Osteocyte (in vitro differentiated cells): ENCODE results near the gene KRTAP4-2. TPM values are rescaled to one million over a fixed set of nuclear protein-coding genes. Genes with fewer than 3 reads are reported as not detected.
"Not testable (repeated sequence)": the region's sequence is repeated elsewhere in the genome, so short reads cannot be mapped to it uniquely, and the experiment has no call there.

ENCODE experiments used
- DNase-seq: peaks from one replicate; pipeline ENCODE4 v3.0.0; 2021; ENCODE audit warnings: mixed read lengths; ENCODE audit not compliant: unreplicated experiment; ENCODE audit errors: extremely low spot score
- H3K27ac Mint-ChIP-seq: one replicate; pipeline ENCODE4 v1.8.0; 2021; ENCODE audit warnings: mild to moderate bottlenecking, mixed read lengths; ENCODE audit not compliant: unreplicated experiment
- H3K27me3 Mint-ChIP-seq: one replicate; pipeline ENCODE4 v1.8.0; 2021; ENCODE audit warnings: mixed read lengths; ENCODE audit not compliant: unreplicated experiment
- H3K36me3 Mint-ChIP-seq: one replicate; pipeline ENCODE4 v1.8.0; 2021; ENCODE audit warnings: mixed read lengths; ENCODE audit not compliant: unreplicated experiment
- H3K4me1 Mint-ChIP-seq: one replicate; pipeline ENCODE4 v1.8.0; 2021; ENCODE audit warnings: mixed read lengths; ENCODE audit not compliant: unreplicated experiment
- H3K4me3 Mint-ChIP-seq: one replicate; pipeline ENCODE4 v1.8.0; 2021; ENCODE audit warnings: mild to moderate bottlenecking, moderate library complexity, mixed read lengths; ENCODE audit not compliant: unreplicated experiment
- H3K9me3 Mint-ChIP-seq: one replicate; pipeline ENCODE4 v1.8.0; 2021; ENCODE audit warnings: mixed read lengths; ENCODE audit not compliant: unreplicated experiment
- CTCF ChIP-seq: fragments of 200-600 bp; sonication (generic); IDR thresholded peaks from 2 replicates; pipeline ENCODE4 v1.5.0; 2021; ENCODE audit warnings: antibody characterized with exemption, mild to moderate bottlenecking, moderate library complexity
- total RNA-seq: library from RNA; stranded (reverse); gene quantifications from 2 replicates; pipeline ENCODE4 v1.2.1, GENCODE V29; 2021

Gene KRTAP4-2
- total RNA-seq, 1 donor from 2014 or later = not detected

DNA sequence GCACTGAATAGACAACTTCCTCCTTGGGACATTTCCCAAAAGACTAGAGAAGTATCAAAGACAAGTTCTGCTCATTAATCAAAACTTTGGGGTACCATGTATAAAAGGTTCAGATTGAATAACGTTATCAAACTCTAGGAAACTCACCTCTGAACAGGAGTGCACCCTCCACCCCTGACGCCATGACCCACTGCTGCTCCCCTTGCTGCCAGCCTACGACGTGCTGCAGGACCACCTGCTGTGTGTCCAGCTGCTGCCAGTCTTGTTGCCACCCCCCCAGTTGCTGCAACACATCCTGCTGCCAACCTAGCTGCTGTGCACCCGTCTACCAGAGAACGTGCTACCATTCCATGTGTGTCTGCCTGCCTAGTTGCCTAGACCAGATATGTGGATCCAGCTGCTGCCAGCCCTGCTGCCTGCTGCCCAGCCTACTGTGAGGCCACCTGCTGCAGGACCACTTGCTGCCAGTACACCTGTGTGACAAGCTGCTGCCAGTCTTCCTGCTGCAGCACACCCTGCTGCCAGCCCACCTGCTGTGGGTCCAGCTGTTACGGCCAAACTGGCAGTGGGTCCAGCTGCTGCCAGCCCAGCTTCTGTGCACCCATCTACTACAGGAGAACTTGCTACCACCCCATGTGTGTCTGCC is 34.6 kb upstream of the KRTAP4-2 start:
- H3K4me1 Mint-ChIP-seq = peaks cover 3% of the 10 kb centered on the region
- no peak for DNase-seq
- peaks cover 35% of the 10 kb centered on the region for H3K27me3 Mint-ChIP-seq
- H3K4me3 Mint-ChIP-seq = no peak overlapping the region
- H3K9me3 Mint-ChIP-seq = peaks cover 7% of the 10 kb centered on the region
- no peak overlapping the region for H3K27ac Mint-ChIP-seq
- no peak for TF ChIP-seq CTCF
- no peaks in the 10 kb centered on the region for H3K36me3 Mint-ChIP-seq

GRCh38 chr17:41211845-41212466 is 33.9 kb upstream of the KRTAP4-2 start:
- no peaks in the 10 kb centered on the region for H3K36me3 Mint-ChIP-seq
- peaks cover 35% of the 10 kb centered on the region for H3K27me3 Mint-ChIP-seq
- no peak for DNase-seq
- TF ChIP-seq CTCF = no peak
- peaks cover 9% of the 10 kb centered on the region for H3K9me3 Mint-ChIP-seq
- no peak overlapping the region for H3K4me3 Mint-ChIP-seq
- H3K4me1 Mint-ChIP-seq = peaks cover 3% of the 10 kb centered on the region
- no peak overlapping the region for H3K27ac Mint-ChIP-seq

GRCh38 chr17:41199421-41200078 is 21.5 kb upstream of the KRTAP4-2 start:
- H3K27ac Mint-ChIP-seq = no peak overlapping the region
- peaks cover 4% of the 10 kb centered on the region for H3K36me3 Mint-ChIP-seq
- H3K27me3 Mint-ChIP-seq = no peaks in the 10 kb centered on the region
- H3K4me1 Mint-ChIP-seq = peaks cover 7% of the 10 kb centered on the region
- TF ChIP-seq CTCF = no peak
- no peak overlapping the region for H3K4me3 Mint-ChIP-seq
- DNase-seq = no peak
- peaks cover 6% of the 10 kb centered on the region for H3K9me3 Mint-ChIP-seq

DNA sequence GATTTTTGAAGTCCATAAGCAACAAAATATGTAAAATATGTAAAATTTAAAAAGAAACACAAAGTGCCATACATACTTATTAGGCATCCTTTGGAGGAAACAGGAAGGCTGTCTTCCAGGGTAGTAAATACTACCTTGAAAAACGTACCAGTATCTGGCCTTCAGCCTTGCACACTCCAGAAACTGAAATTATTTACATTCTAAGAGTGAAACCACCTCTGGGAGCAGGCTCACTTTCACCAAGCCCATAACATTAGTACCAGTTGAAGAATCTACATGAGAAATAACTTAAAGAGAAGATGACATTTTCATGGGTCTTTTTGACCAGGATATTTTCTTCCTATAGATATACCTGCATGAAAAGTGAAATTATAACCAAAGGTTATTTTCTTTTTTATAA is 18.0 kb upstream of the KRTAP4-2 start:
- Mint-ChIP-seq H3K27ac (no peak overlapping the region), H3K9me3 (peaks cover 6% of the 10 kb centered on the region), H3K36me3 (peaks cover 4% of the 10 kb centered on the region), H3K4me3 (no peak overlapping the region), H3K27me3 (no peaks in the 10 kb centered on the region), H3K4me1 (peaks cover 7% of the 10 kb centered on the region)
- no peak for DNase-seq
- TF ChIP-seq CTCF = no peak

DNA sequence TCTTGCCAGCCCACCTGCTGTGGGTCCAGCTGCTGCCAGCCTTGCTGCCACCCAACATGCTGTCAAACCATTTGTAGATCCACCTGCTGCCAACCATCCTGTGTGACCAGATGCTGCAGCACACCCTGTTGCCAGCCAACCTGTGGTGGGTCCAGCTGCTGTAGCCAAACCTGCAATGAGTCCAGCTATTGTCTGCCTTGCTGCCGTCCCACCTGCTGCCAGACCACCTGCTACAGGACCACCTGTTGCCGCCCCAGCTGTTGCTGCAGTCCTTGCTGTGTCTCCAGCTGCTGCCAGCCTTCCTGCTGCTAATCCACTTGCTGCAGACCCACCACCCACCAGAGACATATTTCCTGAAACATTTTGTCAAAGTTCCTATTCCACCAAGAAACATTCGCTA is 12.3 kb upstream of the KRTAP4-2 start:
- peaks cover under 1% of the 10 kb centered on the region for H3K4me1 Mint-ChIP-seq
- TF ChIP-seq CTCF = no peak
- H3K27me3 Mint-ChIP-seq = peaks cover 3% of the 10 kb centered on the region
- DNase-seq = no peak
- H3K36me3 Mint-ChIP-seq = no peaks in the 10 kb centered on the region
- H3K27ac Mint-ChIP-seq = no peak overlapping the region
- H3K4me3 Mint-ChIP-seq = no peak overlapping the region
- H3K9me3 Mint-ChIP-seq = no peaks in the 10 kb centered on the region

DNA sequence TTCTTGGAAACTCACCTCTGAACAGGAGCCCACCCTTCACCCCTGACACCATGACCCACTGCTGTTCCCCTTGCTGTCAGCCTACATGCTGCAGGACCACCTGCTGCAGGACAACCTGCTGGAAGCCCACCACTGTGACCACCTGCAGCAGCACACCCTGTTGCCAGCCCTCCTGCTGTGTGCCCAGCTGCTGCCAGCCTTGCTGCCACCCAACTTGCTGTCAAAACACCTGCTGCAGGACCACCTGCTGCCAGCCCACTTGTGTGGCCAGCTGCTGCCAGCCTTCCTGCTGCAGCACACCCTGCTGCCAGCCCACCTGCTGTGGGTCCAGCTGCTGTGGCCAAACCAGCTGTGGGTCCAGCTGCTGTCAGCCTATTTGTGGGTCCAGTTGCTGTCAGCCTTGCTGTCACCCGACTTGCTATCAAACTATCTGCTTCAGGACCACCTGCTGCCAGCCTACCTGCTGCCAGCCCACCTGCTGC is 11.9 kb upstream of the KRTAP4-2 start, which contains the start of gene KRTAP9-1:
KRTAP9-1 (plus strand) TSS at position 51 of the 482 bp plus-strand sequence; CDS start at position 51, 0 bp downstream.
- DNase-seq, H3K27me3 Mint-ChIP-seq, H3K4me3 Mint-ChIP-seq, H3K4me1 Mint-ChIP-seq, H3K27ac Mint-ChIP-seq, H3K36me3 Mint-ChIP-seq, H3K9me3 Mint-ChIP-seq: not testable (repeated sequence)
